HAP-1 (cell line): Measurements from ENCODE around the gene DNLZ.

ENCODE experiments used
- DNase-seq, 2 experiments: peaks; one replicate each; pipeline ENCODE4 v3.0.0-alpha.2; 2016 to 2020; ENCODE audit warnings: low spot score in 2 of 2
- H3K27me3 ChIP-seq: fragments of 250-450 bp; sonication (Bioruptor Pico); 2 replicates; pipeline ENCODE4 v1.5.1; 2020; ENCODE audit warnings: low read depth, mild to moderate bottlenecking, moderate library complexity
- H3K36me3 ChIP-seq: fragments of 250-450 bp; sonication (Bioruptor Pico); replicated peaks from 2 replicates; pipeline ENCODE4 v1.5.1; 2020; ENCODE audit warnings: mild to moderate bottlenecking
- H3K4me1 ChIP-seq: fragments of 250-450 bp; sonication (Bioruptor Pico); 2 replicates; pipeline ENCODE4 v1.5.1; 2020; ENCODE audit warnings: mild to moderate bottlenecking
- H3K4me3 ChIP-seq: fragments of 250-450 bp; sonication (Bioruptor Pico); 2 replicates; pipeline ENCODE4 v1.5.1; 2020; ENCODE audit warnings: mild to moderate bottlenecking, moderate library complexity
- H3K9me3 ChIP-seq: fragments of 250-450 bp; sonication (Bioruptor Pico); 2 replicates; pipeline ENCODE4 v1.5.1; 2020; ENCODE audit warnings: mild to moderate bottlenecking, moderate library complexity
- in situ Hi-C: fragments of 300-500 bp; cut with MboI; formaldehyde crosslinking; loops from 3 replicates; pipeline ENCODE4 v1.14.3; 2020; ENCODE audit warnings: low sequenced_read_pairs, inconsistent platforms, mixed read lengths

Gene DNLZ

DNA sequence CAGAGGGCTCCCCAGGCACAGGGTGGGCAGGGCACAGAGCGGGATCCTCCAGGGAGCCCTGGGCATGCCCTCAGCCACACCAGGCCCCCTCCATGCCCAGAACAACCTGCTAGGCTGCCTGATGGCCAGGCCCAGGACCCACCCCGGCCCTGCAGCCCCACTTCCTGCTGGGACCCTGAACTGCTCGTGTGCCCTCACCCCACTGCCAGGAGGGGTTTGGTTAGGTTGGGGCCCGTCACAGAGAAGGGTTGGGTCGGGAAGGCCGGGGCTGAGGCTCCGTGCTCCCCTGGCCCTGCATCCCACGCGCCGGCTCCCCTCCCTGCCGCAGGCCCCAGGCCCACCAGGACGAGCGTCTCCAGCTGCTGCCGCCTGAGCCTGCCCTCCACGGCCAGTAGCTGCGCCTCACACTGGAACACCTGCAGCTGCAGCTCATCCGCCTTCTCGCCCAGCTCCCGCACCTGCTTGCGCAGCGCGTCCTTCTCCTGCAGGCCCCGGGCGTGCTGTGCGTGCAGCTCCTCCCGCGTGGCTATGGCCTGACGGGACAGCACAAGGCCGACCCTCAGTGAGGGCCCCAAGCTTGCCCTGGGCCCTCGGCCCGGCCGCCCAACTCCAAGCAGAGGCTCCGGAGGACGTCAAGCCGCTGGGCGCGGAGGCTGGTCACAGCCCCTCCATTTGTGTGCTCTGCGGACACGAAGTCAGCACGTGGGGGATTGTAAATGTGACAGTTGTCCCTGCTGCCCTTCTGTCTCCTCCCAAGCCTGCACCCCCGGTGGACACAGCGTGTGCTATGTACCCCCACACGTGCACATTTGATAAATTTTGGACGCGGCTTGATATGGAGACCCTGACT is 4.0 kb upstream of the DNLZ start:
- Histone ChIP-seq H3K9me3 (no peaks in the 10 kb centered on the region), H3K4me1 (peaks cover 8% of the 10 kb centered on the region), H3K4me3 (no peak overlapping the region), H3K27me3 (no peaks in the 10 kb centered on the region), H3K36me3 (no peaks in the 10 kb centered on the region; the same call in 1 of the 2 replicates)
- in situ Hi-C loops, result no loop called here
- no peak for DNase-seq

DNA sequence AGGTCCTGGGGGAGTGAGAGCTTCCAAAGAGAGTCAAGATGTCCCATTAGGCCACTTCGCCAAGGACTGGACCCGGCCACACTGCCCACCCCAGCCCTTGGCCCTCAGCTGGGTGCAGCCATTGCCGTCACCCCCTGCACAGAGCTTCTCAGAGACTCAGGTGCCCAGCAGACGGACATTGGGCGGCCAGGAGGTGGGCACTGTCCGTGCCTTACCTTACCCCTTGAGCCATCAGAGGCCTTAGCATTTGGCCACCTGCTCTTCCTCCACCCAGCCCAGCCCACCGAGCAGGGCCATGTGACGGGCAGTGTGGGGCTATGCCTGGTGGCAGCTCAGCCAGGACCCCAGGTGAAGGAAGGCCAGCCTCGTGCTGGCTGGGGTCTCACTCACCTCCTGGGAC is 3.3 kb upstream of the DNLZ start:
- H3K36me3 ChIP-seq, result no peaks in the 10 kb centered on the region; the same call in 1 of the 2 replicates
- in situ Hi-C loops, result no loop called here
- H3K4me3 ChIP-seq, result no peak overlapping the region
- peaks cover 8% of the 10 kb centered on the region for H3K4me1 ChIP-seq
- H3K27me3 ChIP-seq, result no peaks in the 10 kb centered on the region
- DNase-seq, result no peak
- no peaks in the 10 kb centered on the region for H3K9me3 ChIP-seq

DNA sequence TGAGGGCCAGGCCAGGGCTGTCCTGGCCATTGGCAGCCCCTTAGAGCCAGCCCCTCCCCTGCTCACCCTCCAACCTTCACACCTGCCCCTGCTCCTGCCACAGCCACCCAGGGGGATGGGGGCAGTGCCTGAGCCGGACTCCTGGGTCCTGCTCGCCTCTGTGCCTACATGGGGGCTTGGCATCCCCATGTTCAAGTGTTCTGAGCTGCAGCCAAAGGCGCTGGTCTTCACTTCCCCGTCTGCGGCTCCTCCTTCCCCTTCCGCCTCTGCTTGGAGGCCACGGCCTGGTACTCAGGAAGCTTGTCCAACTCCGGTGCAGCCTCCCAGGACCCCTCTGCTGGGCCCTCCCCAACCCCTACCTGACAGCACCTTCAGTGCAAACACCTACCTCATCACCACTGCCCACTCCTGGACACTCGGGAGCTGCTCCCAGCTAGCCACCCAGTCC is 2.3 kb upstream of the DNLZ start:
- in situ Hi-C loops, result no loop called here
- Histone ChIP-seq H3K27me3 (no peaks in the 10 kb centered on the region), H3K4me3 (no peak overlapping the region), H3K36me3 (no peaks in the 10 kb centered on the region; the same call in 1 of the 2 replicates), H3K4me1 (peaks cover 8% of the 10 kb centered on the region), H3K9me3 (no peaks in the 10 kb centered on the region)
- no peak for DNase-seq

DNA sequence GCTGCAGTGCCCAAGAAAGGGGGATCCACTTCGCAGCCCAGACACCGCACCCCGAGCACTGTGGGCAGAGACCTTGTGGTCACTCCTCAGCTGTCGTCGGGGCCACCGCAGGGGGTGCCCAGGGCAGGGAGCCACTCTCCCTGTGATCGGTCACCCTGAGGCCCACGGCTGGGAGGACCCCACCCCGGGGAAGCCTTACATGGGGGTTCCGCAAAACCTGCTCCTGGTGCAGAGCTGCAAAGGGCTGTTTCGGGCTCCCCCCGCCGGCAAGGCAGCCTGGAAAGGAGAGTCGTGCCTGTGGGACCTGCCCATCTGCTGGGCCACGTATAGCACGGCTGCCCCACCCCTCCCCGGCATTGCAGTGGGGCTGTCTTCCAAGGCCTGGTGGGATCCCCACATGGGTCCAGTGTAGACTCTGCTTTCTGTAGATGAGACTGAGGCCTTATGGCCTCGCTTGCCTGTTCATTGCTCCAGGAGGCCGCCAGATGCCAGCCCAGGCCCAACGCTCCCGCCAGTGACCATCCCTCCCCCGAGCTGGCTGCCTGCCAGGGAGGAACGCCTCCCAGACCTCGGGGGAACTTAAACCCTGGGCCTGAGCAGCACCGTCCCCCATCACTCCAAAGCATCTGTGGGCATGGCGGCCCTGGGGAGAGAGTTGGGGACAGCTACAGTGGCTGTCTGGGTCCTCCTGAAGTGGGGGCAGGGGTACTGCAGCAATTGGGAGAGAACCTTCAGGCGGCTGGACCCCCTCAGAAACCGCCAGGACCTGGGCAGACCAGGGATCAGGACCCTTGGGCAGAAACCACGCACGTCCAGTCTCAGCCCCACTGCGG is 1.6 kb upstream of the DNLZ start:
- Histone ChIP-seq H3K9me3 (no peaks in the 10 kb centered on the region), H3K4me3 (no peak overlapping the region), H3K36me3 (no peaks in the 10 kb centered on the region; the same call in 1 of the 2 replicates), H3K4me1 (peaks cover 8% of the 10 kb centered on the region), H3K27me3 (no peaks in the 10 kb centered on the region)
- in situ Hi-C loops, result no loop called here
- no peak for DNase-seq

DNA sequence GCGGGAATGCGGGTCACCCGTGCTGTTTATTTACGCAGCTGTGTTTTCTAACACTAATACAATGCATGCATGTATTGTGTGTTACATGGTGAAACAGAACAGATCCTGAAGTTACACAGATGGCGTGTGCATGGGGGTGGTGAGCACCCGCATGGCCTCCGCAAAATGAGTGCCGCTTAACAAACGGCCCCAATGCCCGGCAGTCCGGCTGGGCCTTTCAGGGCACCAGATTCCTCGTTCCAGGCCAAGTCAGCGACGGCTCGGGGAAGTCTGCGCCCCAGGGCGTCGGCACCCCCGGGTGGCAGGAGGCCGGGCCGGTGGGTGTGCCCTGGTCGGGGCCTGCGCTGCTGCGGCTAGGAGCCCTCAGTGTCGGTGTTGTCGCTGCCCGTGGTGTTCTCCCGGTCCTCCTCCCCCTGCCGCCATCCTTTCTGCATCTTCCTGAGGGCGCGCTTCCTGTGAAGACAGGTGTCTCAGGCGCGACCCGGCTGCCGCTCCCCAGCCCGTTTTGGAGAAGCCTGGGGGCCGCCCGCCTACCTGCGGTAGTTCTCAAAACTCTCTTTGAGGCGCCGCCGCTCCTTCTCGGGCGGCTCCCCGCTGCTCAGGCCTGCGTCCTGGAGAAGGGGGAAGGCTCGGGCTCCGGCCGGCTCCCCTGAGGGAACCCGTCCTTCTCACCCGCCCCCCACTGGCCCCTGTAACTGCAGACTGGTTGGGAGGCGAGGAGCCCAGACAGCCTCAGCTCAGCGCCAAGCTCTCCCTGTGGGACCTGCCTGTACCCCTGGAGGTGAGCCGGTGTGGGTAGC is 605 bp upstream of the DNLZ start:
- Histone ChIP-seq H3K36me3 (no peaks in the 10 kb centered on the region; the same call in 1 of the 2 replicates), H3K4me1 (peaks cover 8% of the 10 kb centered on the region), H3K9me3 (no peaks in the 10 kb centered on the region), H3K27me3 (no peaks in the 10 kb centered on the region), H3K4me3 (peak overlapping the region; percentile 6; the same call in 1 of the 2 replicates)
- in situ Hi-C loops, result no loop called here
- no peak for DNase-seq

DNA sequence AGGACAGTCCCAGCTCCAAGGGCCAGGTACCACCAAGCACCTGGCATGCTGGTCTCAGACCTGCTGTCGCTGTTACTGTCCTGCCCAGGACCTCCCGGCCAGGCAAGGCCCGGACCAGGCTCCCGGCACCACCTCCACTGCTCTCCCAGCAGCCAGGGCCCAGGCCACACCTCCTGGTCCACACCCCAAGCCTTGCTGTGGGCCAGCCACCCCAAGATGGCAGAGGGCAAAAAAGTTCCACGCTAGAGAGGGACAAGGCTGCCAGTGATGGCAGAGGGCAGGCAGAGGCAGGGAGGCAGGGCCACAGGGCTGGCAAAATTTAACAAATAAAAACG is 1.1 kb downstream of the DNLZ start:
- H3K4me1 ChIP-seq, result peaks cover 8% of the 10 kb centered on the region
- in situ Hi-C loops, result no loop called here
- DNase-seq, result no peak
- H3K36me3 ChIP-seq, result no peaks in the 10 kb centered on the region; the same call in 1 of the 2 replicates
- no peaks in the 10 kb centered on the region for H3K27me3 ChIP-seq
- H3K9me3 ChIP-seq, result no peaks in the 10 kb centered on the region
- H3K4me3 ChIP-seq, result no peak overlapping the region

DNA sequence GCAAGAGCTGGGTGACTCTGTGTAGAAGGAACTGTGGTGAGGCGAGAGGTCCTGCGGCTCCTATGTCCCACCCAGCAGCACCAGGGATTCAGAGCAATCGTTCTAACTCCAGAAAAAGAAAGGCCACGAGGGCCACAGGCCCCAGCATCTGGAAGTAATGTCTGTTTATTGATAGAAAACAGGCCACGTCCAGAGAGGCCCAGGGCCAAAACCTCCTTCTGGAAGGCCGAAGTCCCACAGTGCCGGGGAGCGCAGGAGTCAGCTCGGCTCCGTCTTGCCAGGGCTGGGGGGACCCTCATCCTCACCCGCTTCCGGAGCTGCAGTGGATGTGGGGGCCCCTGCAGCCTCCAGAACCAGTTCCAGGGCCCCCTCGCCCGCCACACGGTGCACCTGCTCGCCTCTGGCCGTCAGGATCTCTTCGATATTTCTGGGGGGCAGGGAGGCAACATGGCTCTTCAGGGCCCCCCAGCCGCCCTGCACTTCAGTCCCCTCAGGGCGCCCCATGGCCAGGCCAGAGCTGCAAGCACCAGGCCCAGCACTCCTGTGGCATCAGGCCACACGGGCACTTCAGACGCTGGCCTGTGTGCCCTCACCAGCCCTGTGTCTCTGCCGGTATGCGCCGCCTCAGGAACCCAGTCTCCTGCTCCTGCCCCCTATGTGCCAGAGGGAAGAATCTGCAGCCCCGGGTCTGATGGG is 1.6 kb downstream of the DNLZ start:
- peaks cover 8% of the 10 kb centered on the region for H3K4me1 ChIP-seq

DNA sequence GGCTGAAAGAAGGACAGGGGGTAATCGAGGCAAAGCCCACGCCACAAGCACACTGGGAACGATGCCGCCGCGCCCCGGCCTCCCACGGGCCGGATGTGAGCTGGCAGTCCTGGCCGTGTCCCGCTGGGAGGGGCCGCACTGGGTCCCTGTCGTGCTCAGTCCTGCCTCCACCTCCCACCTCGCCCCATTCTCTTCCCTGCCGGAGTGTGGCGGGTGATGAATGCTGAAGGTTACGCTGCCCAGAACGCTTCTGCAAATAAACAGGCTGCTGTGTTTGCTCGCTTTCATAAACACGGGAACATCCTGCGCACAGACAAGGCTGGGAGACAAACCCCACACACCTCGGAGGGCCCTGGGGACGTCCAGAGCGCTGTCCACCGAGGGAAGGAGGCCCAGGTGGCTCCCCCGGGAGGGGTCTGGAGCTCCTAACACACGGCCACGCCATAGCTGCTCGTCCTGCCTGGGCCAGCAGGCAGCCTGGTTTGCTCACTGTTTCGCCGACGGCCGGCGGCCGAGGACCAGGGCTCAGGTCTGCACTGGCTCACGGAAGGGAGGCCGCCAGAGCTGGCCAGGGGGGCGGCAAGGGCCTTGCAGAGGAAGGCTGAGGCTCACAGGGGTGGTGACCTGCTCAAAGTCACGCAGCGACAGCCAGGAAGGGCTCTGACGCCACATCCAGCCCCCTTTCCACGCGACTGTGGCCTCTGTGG is 2.3 kb downstream of the DNLZ start:
- Histone ChIP-seq H3K27me3 (no peaks in the 10 kb centered on the region), H3K36me3 (no peaks in the 10 kb centered on the region; the same call in 1 of the 2 replicates), H3K4me3 (no peak overlapping the region), H3K9me3 (no peaks in the 10 kb centered on the region), H3K4me1 (peaks cover 8% of the 10 kb centered on the region)
- in situ Hi-C loops, result no loop called here
- DNase-seq, result no peak

More for the DNA sequence above, 1.6 kb downstream of the DNLZ start:
- Histone ChIP-seq H3K27me3 (no peaks in the 10 kb centered on the region), H3K9me3 (no peaks in the 10 kb centered on the region), H3K36me3 (no peaks in the 10 kb centered on the region; the same call in 1 of the 2 replicates), H3K4me3 (no peak overlapping the region)
- DNase-seq, result no peak
- in situ Hi-C loops, result no loop called here

DNA sequence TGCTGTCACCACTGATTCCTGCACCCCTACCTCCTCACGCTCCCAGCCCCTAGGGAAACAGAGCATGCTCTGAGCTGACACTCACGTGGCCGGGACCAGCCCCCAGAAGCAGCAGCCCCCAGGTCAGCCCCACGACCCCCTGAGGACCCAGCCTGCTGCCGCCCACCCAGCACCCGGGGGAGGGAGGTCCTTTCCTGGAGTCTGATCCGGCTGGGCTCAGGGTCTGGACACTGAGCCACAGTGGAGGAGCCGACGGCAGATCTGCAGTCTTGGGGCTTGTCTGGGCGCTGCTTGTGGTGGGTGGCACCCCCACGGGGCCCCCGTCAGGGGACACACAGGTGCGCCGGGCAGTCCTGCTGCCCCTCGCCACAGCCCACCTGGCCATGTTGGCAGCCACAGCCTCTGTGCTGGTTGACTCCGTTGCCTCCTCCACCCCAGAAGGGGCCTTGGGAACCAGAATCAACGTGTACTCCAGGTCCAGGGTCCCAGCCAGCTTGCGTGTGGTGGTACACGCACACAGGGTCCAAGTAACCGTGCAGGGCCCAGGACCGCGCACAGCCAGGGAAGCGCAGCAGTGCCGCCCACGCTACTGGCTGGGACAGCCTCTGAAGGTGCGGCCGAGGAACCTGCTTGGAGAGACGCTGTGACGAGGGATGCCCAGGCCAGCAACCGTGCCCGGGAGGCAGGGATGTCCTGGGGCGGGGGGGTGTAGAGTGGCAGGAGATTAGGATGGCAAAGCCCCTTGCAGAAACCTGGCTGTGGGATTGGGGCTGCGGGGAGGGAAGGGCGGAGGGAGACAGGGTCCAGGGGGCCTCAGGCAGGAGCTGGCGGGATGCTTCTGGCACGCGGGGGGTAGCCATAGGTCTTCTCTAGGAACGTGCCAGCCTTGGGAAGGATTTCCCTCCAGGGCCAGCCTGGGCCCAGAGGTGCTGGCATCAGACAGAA is 3.5 kb downstream of the DNLZ start:
- in situ Hi-C loops, result no loop called here
- Histone ChIP-seq H3K27me3 (no peaks in the 10 kb centered on the region), H3K9me3 (no peaks in the 10 kb centered on the region), H3K4me3 (no peak overlapping the region), H3K4me1 (peaks cover 8% of the 10 kb centered on the region), H3K36me3 (no peaks in the 10 kb centered on the region; the same call in 1 of the 2 replicates)
- no peak for DNase-seq

DNA sequence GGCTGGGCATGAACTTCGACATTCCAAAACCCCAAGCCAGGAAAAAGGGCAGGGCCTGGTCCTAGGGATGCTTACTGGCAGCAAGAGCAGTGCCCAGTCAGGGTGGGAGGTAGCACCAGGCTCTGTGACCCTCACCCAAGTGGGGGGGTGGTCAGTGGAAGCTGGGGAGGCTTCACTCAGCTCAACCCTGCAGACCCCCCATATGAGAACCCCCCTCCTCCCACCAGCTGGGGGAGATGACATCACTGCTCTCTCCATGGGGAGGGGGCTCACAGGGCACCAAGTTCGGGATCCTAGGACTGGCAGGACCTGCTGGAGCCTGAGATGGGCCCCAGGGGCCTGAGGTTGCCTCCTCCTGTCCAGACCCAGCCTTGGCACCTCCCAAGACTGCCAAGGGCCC is 4.7 kb downstream of the DNLZ start:
- no peak for DNase-seq
- in situ Hi-C loops, result no loop called here
- no peaks in the 10 kb centered on the region; the same call in 1 of the 2 replicates for H3K36me3 ChIP-seq
- peaks cover 5% of the 10 kb centered on the region for H3K4me1 ChIP-seq
- H3K27me3 ChIP-seq, result no peaks in the 10 kb centered on the region
- no peaks in the 10 kb centered on the region for H3K9me3 ChIP-seq
- no peak overlapping the region for H3K4me3 ChIP-seq

DNA sequence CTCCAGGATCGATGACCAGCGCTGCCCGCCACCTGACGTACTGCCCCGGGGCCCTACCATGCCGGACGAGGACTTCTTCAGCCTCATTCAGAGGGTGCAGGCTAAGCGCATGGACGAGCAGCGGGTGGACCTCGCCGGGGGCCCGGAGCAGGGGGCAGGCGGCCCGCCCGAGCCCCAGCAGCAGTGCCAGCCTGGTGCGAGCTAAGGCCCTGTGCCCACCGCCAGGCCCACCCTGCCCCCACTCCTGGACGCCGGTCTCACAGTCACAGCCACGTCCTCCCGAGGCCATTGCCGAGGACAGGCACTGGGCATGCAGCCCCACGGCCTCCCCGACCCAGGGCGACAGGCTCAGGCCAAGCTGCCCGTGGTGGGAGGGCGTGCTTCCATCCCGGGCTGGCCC is 5.5 kb downstream of the DNLZ start:
- no peak for DNase-seq
- H3K4me3 ChIP-seq, result no peak overlapping the region
- H3K36me3 ChIP-seq, result no peaks in the 10 kb centered on the region; the same call in 1 of the 2 replicates
- no peaks in the 10 kb centered on the region for H3K27me3 ChIP-seq
- peaks cover 3% of the 10 kb centered on the region for H3K4me1 ChIP-seq
- in situ Hi-C loops, result no loop called here
- H3K9me3 ChIP-seq, result no peaks in the 10 kb centered on the region
